Stomach (tissue), 4 donors: Measurements from ENCODE around the gene GFPT2.

Experiments
- EP300 ChIP-seq: sonication (generic); formaldehyde crosslinking; IDR thresholded peaks from one replicate; pipeline ENCODE4 v1.6.1; 2017; ENCODE audit warnings: antibody characterized with exemption
- TF ChIP-seq, protein P1 (sequence below), 7 experiments: fragments of 450-650 bp in 4 of 7; fragments of 200-600 bp in 3 of 7; sonication (generic) in 3 of 7; IDR thresholded peaks; one replicate each; pipeline ENCODE4 v1.5.1; 2016 to 2019; ENCODE audit warnings: antibody characterized with exemption in 7 of 7, control low read depth in 2 of 7, mild to moderate bottlenecking in 1 of 7

DNA sequence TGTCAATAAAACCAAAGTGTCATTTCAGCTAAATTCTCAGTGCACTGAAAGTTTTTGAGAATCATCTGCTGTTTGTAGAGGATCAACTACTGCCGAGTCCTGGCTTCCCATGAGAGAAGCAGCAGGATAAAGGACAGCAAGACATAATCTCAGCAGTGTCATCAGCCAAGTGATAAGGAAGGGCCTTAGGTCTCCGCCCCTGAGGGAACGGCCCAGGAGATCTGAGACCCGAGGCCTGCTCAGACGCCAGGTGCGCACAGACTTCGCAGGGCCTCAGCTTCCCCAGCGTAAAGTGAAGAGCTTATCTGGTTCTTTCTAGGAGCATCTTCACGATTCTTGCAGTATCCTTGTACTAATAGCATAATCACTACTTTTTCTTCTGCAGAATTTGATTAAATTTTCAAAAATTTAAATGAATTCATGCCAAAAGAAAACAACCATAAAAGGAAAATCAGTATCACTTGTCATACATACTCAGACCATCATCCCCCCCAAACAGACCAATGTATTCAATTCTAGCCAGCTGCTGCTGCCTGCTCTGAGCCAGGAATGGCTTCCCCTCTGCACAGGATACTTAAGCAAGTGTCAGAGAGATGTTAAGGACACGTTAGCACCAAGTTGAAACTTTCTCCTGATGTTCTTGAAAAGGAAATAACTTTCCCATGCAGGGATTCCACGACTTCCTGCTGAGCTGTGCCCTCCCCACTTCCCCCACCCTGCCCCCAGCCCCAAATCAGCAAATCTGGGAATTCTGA, 2.2 kb downstream of the GFPT2 start:
- TF ChIP-seq, protein P1, sequence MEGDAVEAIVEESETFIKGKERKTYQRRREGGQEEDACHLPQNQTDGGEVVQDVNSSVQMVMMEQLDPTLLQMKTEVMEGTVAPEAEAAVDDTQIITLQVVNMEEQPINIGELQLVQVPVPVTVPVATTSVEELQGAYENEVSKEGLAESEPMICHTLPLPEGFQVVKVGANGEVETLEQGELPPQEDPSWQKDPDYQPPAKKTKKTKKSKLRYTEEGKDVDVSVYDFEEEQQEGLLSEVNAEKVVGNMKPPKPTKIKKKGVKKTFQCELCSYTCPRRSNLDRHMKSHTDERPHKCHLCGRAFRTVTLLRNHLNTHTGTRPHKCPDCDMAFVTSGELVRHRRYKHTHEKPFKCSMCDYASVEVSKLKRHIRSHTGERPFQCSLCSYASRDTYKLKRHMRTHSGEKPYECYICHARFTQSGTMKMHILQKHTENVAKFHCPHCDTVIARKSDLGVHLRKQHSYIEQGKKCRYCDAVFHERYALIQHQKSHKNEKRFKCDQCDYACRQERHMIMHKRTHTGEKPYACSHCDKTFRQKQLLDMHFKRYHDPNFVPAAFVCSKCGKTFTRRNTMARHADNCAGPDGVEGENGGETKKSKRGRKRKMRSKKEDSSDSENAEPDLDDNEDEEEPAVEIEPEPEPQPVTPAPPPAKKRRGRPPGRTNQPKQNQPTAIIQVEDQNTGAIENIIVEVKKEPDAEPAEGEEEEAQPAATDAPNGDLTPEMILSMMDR (IDR thresholded peaks at IDR 0.05), result no peak
- TF ChIP-seq EP300, result no peak
